ENCODE data around the gene LRRC40.

DNA sequence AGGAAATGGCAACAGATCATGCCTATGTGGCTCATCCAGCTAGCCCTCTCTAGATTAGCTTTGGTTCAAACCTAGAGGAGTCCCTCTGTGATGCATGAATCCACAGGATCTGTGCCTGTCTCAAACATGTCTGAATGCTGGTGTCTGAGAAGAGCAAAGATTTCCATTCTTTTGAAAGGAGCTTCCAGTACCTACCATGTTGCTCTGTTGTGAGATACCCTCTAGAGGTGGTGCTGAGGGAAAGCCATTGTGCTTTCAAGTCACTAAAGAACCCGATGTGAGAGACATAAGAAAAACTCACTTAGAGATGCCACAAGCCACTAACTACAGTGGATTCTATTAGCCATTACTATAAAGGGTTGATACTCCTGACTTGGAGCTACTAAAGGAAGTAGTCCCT, 103.6 kb downstream of the LRRC40 start:
- TF ChIP-seq, protein P1, sequence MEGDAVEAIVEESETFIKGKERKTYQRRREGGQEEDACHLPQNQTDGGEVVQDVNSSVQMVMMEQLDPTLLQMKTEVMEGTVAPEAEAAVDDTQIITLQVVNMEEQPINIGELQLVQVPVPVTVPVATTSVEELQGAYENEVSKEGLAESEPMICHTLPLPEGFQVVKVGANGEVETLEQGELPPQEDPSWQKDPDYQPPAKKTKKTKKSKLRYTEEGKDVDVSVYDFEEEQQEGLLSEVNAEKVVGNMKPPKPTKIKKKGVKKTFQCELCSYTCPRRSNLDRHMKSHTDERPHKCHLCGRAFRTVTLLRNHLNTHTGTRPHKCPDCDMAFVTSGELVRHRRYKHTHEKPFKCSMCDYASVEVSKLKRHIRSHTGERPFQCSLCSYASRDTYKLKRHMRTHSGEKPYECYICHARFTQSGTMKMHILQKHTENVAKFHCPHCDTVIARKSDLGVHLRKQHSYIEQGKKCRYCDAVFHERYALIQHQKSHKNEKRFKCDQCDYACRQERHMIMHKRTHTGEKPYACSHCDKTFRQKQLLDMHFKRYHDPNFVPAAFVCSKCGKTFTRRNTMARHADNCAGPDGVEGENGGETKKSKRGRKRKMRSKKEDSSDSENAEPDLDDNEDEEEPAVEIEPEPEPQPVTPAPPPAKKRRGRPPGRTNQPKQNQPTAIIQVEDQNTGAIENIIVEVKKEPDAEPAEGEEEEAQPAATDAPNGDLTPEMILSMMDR (optimal IDR thresholded peaks at IDR 0.05 in 1 of 3, IDR thresholded peaks at IDR 0.05 in 1 of 3, conservative IDR thresholded peaks at IDR 0.05 in 1 of 3; ENCODE audit: extremely low read depth in 1 of 3, insufficient read depth in 2 of 3, low read length in 3 of 3) = no peak
- TF ChIP-seq EZH2 (IDR thresholded peaks at IDR 0.05; ENCODE audit: low read length) = no peak
